K562 (cell line): Measurements from ENCODE around the gene FGF22. TPM values are rescaled to one million over a fixed set of nuclear protein-coding genes. Genes with fewer than 3 reads are reported as not detected.
"Not testable (repeated sequence)": the region's sequence is repeated elsewhere in the genome, so short reads cannot be mapped to it uniquely, and the experiment has no call there.

ENCODE experiments used
- ATAC-seq: fragments of 200-7000 bp; cut with Tn5 transposase; 3 replicates; pipeline ENCODE4 v1.9.1; 2020; ENCODE audit warnings: moderate library complexity
- BruUV-seq: library from RNA; stranded (reverse); fragments of 400-500 nt; replicated peaks from 2 replicates; lab custom pipeline; 2021; lab: Mats Ljungman, UMichigan
- CTCF ChIA-PET: fragments of 300-600 bp; formaldehyde crosslinking; extraction: SDS; loops from one replicate; lab custom pipeline; 2021; ENCODE audit warnings: low intra/inter-chr PET ratio; lab: Yijun Ruan, JAX
- POLR2A ChIA-PET: fragments of 300-600, 350-650 bp; sonication (Branson Sonifier 250); formaldehyde crosslinking; extraction: SDS; loops from one replicate; lab custom pipeline; 2021; ENCODE audit warnings: antibody characterized with exemption, inconsistent platforms; lab: Yijun Ruan, JAX
- DNase-seq, 4 experiments: peaks; one replicate each; pipeline versions ENCODE4 v3.0.0 to v3.0.0-alpha.2; 2011 to 2018; ENCODE audit warnings: low spot score in 3 of 4, mixed read lengths in 3 of 4; ENCODE audit errors: extremely low read depth in 1 of 4
- FAIRE-seq: peaks from 2 replicates; lab custom pipeline; 2011; peaks lifted over from hg19 to GRCh38; lab: Jason Lieb, UNC
- H2AFZ ChIP-seq: 2 replicates; pipeline ENCODE4 v1.6.0; 2011; ENCODE audit warnings: low read depth, low read length, control low read depth, inconsistent platforms
- H3K27ac ChIP-seq: fragments of 200-600 bp; 3 replicates; pipeline ENCODE4 v1.8.0; 2011; ENCODE audit warnings: low read depth, mild to moderate bottlenecking, control low read depth, inconsistent platforms, low read length, moderate library complexity, mixed read lengths; ENCODE audit errors: extremely low read depth
- H3K27me3 ChIP-seq, 2 experiments: fragments of 300-600 bp in 1 of 2; 2 replicates in 1 of 2; 3 replicates in 1 of 2; pipeline versions ENCODE4 v1.6.0 to v1.8.0; 2011; ENCODE audit warnings: inconsistent platforms in 2 of 2, low read length in 2 of 2, mild to moderate bottlenecking in 1 of 2, mixed read lengths in 1 of 2, moderate library complexity in 1 of 2; ENCODE audit not compliant: control insufficient read depth in 2 of 2, insufficient read depth in 2 of 2
- H3K36me3 ChIP-seq: fragments of 300-600 bp; 3 replicates; pipeline ENCODE4 v1.8.0; 2011; ENCODE audit warnings: mild to moderate bottlenecking, low read length, inconsistent platforms; ENCODE audit not compliant: control insufficient read depth, insufficient read depth
- H3K4me1 ChIP-seq, 2 experiments: fragments of 200-600 bp in 1 of 2; replicated peaks in 1 of 2; 2 replicates in 1 of 2; 3 replicates in 1 of 2; pipeline versions ENCODE4 v1.5.1 to v1.8.0; 2011; ENCODE audit warnings: inconsistent platforms in 2 of 2, low read length in 2 of 2, mild to moderate bottlenecking in 1 of 2, mixed read lengths in 1 of 2, moderate library complexity in 1 of 2; ENCODE audit not compliant: control insufficient read depth in 2 of 2, insufficient read depth in 2 of 2
- H3K4me2 ChIP-seq: 2 replicates; pipeline ENCODE4 v1.6.1; 2011; ENCODE audit warnings: low read length, control low read depth, inconsistent platforms, mixed read lengths; ENCODE audit not compliant: insufficient read depth
- H3K4me3 ChIP-seq: fragments of 200-600 bp; sonication (generic), shearing (Covaris generic); 2 replicates; pipeline ENCODE4 v1.5.1; 2016; ENCODE audit warnings: control low read depth, inconsistent platforms
- H3K79me2 ChIP-seq: fragments of 200-600 bp; 3 replicates; pipeline ENCODE4 v1.8.0; 2011; ENCODE audit warnings: low read length, inconsistent platforms; ENCODE audit not compliant: control insufficient read depth, insufficient read depth
- H3K9ac ChIP-seq, 2 experiments: 2 replicates each; pipeline versions ENCODE4 v1.6.0 to v1.6.1; 2011; ENCODE audit warnings: low read depth in 2 of 2, low read length in 2 of 2, control low read depth in 1 of 2, inconsistent platforms in 1 of 2, mild to moderate bottlenecking in 1 of 2, mixed read lengths in 1 of 2; ENCODE audit not compliant: insufficient read depth in 1 of 2
- H3K9me1 ChIP-seq: one replicate; pipeline ENCODE4 v1.6.0; 2011; ENCODE audit warnings: inconsistent platforms, mild to moderate bottlenecking, low read length, moderate library complexity; ENCODE audit not compliant: control insufficient read depth, insufficient read depth
- H3K9me3 ChIP-seq: replicated peaks from 2 replicates; pipeline ENCODE4 v1.5.1; 2011; ENCODE audit warnings: low read depth, low read length, inconsistent platforms; ENCODE audit not compliant: control insufficient read depth, insufficient read depth
- H4K20me1 ChIP-seq: replicated peaks from 2 replicates; pipeline ENCODE4 v1.6.1; 2011; ENCODE audit warnings: low read length, inconsistent platforms, mixed read lengths; ENCODE audit not compliant: control insufficient read depth, insufficient read depth
- FIP1L1 ChIP-seq: fragments of 200-400 bp; formaldehyde crosslinking; IDR thresholded peaks from 2 replicates; pipeline ENCODE4 v1.6.1; 2018; ENCODE audit warnings: mild to moderate bottlenecking, low read depth, low read length; ENCODE audit not compliant: poor library complexity, severe bottlenecking
- NFIC ChIP-seq: fragments of 450-650 bp; IDR thresholded peaks from 2 replicates; pipeline ENCODE4 v1.6.1; 2017; ENCODE audit warnings: mild to moderate bottlenecking, inconsistent platforms
- ZBTB33 ChIP-seq: sonication (generic); formaldehyde crosslinking; IDR thresholded peaks from 2 replicates; pipeline ENCODE4 v1.8.1; 2023; ENCODE audit warnings: mild to moderate bottlenecking, missing genetic modification reagents
- WGBS: fragments of 100-300 bp; shearing (Covaris generic); methylation state at CpG from one replicate; pipeline ENCODE4 v1.1.6; 2016; ENCODE audit warnings: low coverage, mixed read lengths; ENCODE audit not compliant: insufficient coverage; ENCODE audit errors: missing lambda C conversion rate; 5-methylcytosine and 5-hydroxymethylcytosine counted together
- in situ Hi-C: fragments of 300-500 bp; cut with MboI; formaldehyde crosslinking; loops from 4 replicates; pipeline ENCODE4 v1.15.0; 2018; ENCODE audit warnings: inconsistent platforms, mixed read lengths
- intact Hi-C: fragments of 100-400 bp; cut with micrococcal nuclease; formaldehyde crosslinking; loops from 2 replicates; pipeline ENCODE4 v1.14.2; 2022
- polyA plus RNA-seq, 8 experiments: library from polyadenylated mRNA; depleted of rRNA in 4 of 8; stranded (reverse) in 5 of 8; unstranded in 3 of 8; fragments of >200 nt; fragmentation: Nextera tagmentation in 2 of 8; fragmentation: Illumina TruSeq in 1 of 8; extraction: Ambion mirVana in 2 of 8; extraction: Trizol in 1 of 8; gene quantifications; 2 replicates each; pipeline versions ENCODE4 v1.2.1 to v1.2.3, GENCODE V29; 2011 to 2014; ENCODE audit warnings: inconsistent platforms in 1 of 8, missing spikeins in 1 of 8
- total RNA-seq, 7 experiments: library from RNA; depleted of rRNA in 6 of 7; stranded (reverse); fragments of >200 nt in 6 of 7; fragmentation: Illumina TruSeq in 2 of 7; extraction: Trizol in 2 of 7; gene quantifications; 2 replicates each; pipeline versions ENCODE4 v1.2.1 to v1.2.3, GENCODE V29; 2011 to 2021; ENCODE audit warnings: low replicate concordance in 1 of 7

The FGF22 gene
- total and polyA plus RNA-seq, 9 of the 15 experiments (the other 6 are each of a cell fraction or from before 2014, with no cell fraction given): 0.14 to 2.2 (median 0.86) TPM; not detected in 4

- H3K9me3 ChIP-seq, H3K9ac ChIP-seq, intact Hi-C loops, H3K4me2 ChIP-seq, DNase-seq, H3K27me3 ChIP-seq, in situ Hi-C loops, BruUV-seq, CTCF ChIA-PET, H2AFZ ChIP-seq, H3K27ac ChIP-seq, H3K4me3 ChIP-seq, H3K79me2 ChIP-seq, H3K9me1 ChIP-seq, FAIRE-seq, H4K20me1 ChIP-seq, POLR2A ChIA-PET, ATAC-seq: not testable (repeated sequence)
- H3K36me3 ChIP-seq: peaks cover 83% of the 10 kb centered on the region; the same call in 2 of the 3 replicates
- H3K4me1 ChIP-seq: peaks cover 0 to 14% of the 10 kb centered on the region in 2 experiments; a peak in 1 of 5 replicates
- TF ChIP-seq ZBTB33 (CRISPR knock-in tag) (peak; percentile 70; the same call in 1 of the 2 replicates), NFIC (peak; percentile 56), FIP1L1 (peak; percentile 1)
- 97% methylated on average over 21 of the region's 48 CpGs for WGBS
These were observed 18.5 kb upstream of the FGF22 start for GRCh38 chr19:621191-621590.
